ENCODE results near the gene RBMS3.

GRCh38 chr3:29593802-29594201, 312.9 kb downstream of the RBMS3 start:
- TF ChIP-seq ELF1 (IDR thresholded peaks at IDR 0.05; ENCODE audit: borderline replicate concordance, low read depth) (no peak), CTCF (IDR thresholded peaks at IDR 0.05 in 2 of 3, conservative IDR thresholded peaks at IDR 0.05 in 1 of 3; ENCODE audit: borderline replicate concordance in 1 of 3, insufficient read depth in 1 of 3, low read depth in 2 of 3, low read length in 2 of 3) (no peak), POLR2A (IDR thresholded peaks at IDR 0.05; ENCODE audit: borderline replicate concordance, extremely low read depth, insufficient read depth, insufficient read length) (no peak), ZNF274 (IDR thresholded peaks at IDR 0.05; ENCODE audit: low read depth, low read length) (no peak)

All from HCT116 (cell line).